Subcutaneous adipose tissue (tissue), 4 donors: ENCODE results near the gene KCNC3. TPM values are rescaled to one million over a fixed set of nuclear protein-coding genes. Genes with fewer than 3 reads are reported as not detected.

Experiments used
- total RNA-seq, 4 donors: library from RNA; depleted of rRNA; stranded (reverse); fragments of >200 nt; gene quantifications; one replicate each; pipeline ENCODE4 v1.1.0, GENCODE V29; 2016
- TF ChIP-seq, protein P1 (sequence below): fragments of 450-650 bp; IDR thresholded peaks from one replicate; pipeline ENCODE4 v1.5.1; 2016; ENCODE audit warnings: low read depth, mild to moderate bottlenecking, control low read depth, antibody characterized with exemption, moderate library complexity

The KCNC3 gene
- total RNA-seq, 4 donors from 2014 or later: 0.16 to 0.75 (median 0.28) TPM

GRCh38 chr19:50310759-50311465 is 18.3 kb downstream of the KCNC3 start:
- TF ChIP-seq, protein P1, sequence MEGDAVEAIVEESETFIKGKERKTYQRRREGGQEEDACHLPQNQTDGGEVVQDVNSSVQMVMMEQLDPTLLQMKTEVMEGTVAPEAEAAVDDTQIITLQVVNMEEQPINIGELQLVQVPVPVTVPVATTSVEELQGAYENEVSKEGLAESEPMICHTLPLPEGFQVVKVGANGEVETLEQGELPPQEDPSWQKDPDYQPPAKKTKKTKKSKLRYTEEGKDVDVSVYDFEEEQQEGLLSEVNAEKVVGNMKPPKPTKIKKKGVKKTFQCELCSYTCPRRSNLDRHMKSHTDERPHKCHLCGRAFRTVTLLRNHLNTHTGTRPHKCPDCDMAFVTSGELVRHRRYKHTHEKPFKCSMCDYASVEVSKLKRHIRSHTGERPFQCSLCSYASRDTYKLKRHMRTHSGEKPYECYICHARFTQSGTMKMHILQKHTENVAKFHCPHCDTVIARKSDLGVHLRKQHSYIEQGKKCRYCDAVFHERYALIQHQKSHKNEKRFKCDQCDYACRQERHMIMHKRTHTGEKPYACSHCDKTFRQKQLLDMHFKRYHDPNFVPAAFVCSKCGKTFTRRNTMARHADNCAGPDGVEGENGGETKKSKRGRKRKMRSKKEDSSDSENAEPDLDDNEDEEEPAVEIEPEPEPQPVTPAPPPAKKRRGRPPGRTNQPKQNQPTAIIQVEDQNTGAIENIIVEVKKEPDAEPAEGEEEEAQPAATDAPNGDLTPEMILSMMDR: no peak

DNA sequence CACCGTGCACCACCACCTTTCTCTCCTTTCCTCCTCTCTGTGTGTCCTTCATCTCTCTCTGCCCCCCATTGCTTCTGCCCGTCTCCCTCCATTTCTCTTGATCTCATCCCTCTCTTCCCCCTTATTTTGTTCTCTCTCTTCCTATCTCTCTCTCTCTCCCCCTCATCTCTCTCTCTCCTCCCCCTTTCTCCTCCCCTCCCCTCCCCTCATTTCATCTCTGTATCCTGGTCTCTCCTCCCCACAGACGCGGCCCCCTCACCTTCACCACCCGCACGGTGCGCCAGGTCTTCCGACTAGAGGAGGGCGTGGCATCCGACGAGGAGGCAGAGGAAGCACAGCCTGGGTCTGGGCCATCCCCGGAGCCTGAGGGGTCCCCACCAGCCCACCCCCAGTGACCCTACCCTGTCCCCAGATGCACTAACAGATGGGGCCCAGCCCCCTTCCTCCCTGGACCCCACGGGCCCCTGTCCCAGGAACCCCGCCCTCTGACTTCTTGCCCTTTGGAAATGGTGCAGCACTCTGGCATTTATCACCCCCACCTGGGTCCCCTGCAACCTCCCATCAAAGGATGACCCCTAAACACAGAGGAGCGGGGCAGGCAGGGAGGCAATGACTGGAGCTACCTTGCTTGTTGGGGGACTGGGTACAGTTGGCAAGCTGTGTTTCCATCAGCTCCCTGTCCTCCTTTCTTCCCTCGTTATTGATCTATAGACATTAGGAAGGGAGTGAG is 19.6 kb downstream of the KCNC3 start:
- TF ChIP-seq, protein P1: no peak

GRCh38 chr19:50308991-50309390 is 20.2 kb downstream of the KCNC3 start:
- TF ChIP-seq, protein P1: no peak

- TF ChIP-seq, protein P1: no peak
Observed at GRCh38 chr19:50303558-50303957, 25.6 kb downstream of the KCNC3 start.

DNA sequence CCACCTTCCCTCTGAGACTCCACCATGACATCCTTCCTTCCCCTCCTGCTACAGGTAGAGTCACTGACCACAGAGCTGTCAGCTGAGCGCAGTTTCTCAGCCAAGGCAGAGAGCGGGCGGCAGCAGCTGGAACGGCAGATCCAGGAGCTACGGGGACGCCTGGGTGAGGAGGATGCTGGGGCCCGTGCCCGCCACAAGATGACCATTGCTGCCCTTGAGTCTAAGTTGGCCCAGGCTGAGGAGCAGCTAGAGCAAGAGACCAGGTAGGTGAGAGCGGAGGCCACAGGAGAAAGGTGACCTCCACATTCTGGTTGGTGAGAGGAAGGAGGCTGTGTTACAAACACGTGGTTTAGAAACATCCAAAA is 27.6 kb downstream of the KCNC3 start:
- TF ChIP-seq, protein P1: no peak

DNA sequence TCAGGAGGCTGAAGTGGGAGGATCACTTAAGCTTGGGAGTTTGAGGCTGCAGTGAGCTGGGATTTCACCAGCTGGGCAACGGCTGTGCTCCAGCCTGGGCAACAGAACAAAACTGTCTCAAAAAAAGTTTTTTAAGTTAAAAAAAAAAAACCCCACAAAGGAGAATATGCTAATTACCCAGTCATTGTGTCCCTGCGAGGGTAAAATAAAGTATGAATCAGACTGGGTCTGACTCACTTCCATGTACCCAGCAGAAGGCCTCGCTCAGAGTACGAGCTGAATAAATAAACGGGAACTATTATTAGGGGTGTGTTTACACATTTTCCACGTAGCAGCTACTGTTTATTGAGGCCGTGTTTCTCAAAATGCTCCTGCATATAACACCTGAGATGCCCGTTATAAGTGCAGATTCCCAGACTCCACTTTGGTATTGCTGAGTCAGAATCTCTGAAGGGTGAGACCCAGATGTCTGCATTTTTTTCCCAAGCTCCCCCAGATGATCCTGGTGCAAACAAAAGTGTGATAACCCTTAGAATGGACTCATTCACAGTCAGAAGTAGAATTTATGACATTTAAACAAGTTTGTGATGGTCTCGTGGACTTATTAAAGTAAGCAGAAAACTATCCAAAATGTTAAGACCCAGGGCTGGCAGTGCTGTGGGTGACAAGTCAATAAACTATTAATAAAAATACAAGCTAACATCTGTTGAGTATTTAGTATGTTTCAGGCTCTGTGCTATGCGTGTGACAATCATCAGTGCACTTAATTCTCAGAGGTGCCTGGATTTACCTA is 28.2 kb downstream of the KCNC3 start:
- TF ChIP-seq, protein P1: no peak

GRCh38 chr19:50300051-50300450 is 29.1 kb downstream of the KCNC3 start:
- TF ChIP-seq, protein P1: no peak
